Activated B cell treated with CpG ODN at 0.5 μM for 24 hours (primary cell): ENCODE data around the gene DCAF10. TPM values are rescaled to one million over a fixed set of nuclear protein-coding genes. Genes with fewer than 3 reads are reported as not detected.

ENCODE experiments used
- ATAC-seq: fragments of 200-7000 bp; cut with Tn5 transposase; one replicate; pipeline ENCODE4 v1.10.0; 2021; ENCODE audit warnings: low read depth, mild to moderate bottlenecking, moderate library complexity
- CTCF ChIA-PET: fragments of 350-600 bp; sonication (Branson Sonifier 250); formaldehyde crosslinking; loops from one replicate; lab custom pipeline; 2021; ENCODE audit warnings: antibody characterized with exemption; lab: Charles Lee
- POLR2A ChIA-PET: fragments of 350-600 bp; sonication (Branson Sonifier 250); formaldehyde crosslinking; loops from one replicate; lab custom pipeline; 2021; ENCODE audit warnings: antibody characterized with exemption; lab: Charles Lee
- DNase-seq: peaks from one replicate; pipeline ENCODE4 v3.0.0; 2022
- H3K27ac Mint-ChIP-seq: one replicate; pipeline ENCODE4 v1.8.0; 2020; ENCODE audit warnings: mixed read lengths
- H3K27me3 Mint-ChIP-seq: one replicate; pipeline ENCODE4 v1.8.0; 2021; ENCODE audit warnings: mixed read lengths
- H3K36me3 Mint-ChIP-seq: one replicate; pipeline ENCODE4 v1.8.0; 2021; ENCODE audit warnings: low read depth, mixed read lengths
- H3K4me1 Mint-ChIP-seq: one replicate; pipeline ENCODE4 v1.8.0; 2021; ENCODE audit warnings: mixed read lengths
- H3K4me3 Mint-ChIP-seq: one replicate; pipeline ENCODE4 v1.8.0; 2020; ENCODE audit warnings: mild to moderate bottlenecking, mixed read lengths
- H3K9me3 Mint-ChIP-seq: one replicate; pipeline ENCODE4 v1.8.0; 2020; ENCODE audit warnings: mixed read lengths
- CTCF ChIP-seq: fragments of 200-600 bp; IDR thresholded peaks from one replicate; pipeline ENCODE4 v1.8.0; 2022; ENCODE audit warnings: antibody characterized with exemption, mild to moderate bottlenecking
- intact Hi-C: fragments of 100-400 bp; cut with micrococcal nuclease; formaldehyde crosslinking; loops from one replicate; pipeline ENCODE4 v1.15.1; 2024
- total RNA-seq: library from RNA; stranded (reverse); gene quantifications from 2 replicates; pipeline ENCODE4 v1.2.3, GENCODE V29; 2022

The DCAF10 gene
- total RNA-seq, 1 donor from 2014 or later, result 19.1 TPM

- H3K4me1 Mint-ChIP-seq, result peaks cover 35% of the 10 kb centered on the region
- H3K27ac Mint-ChIP-seq, result peak overlapping the region; percentile 93
- H3K4me3 Mint-ChIP-seq, result peak overlapping the region; percentile 98
- H3K36me3 Mint-ChIP-seq, result peaks cover 49% of the 10 kb centered on the region
- no peak for TF ChIP-seq CTCF
- no peaks in the 10 kb centered on the region for H3K9me3 Mint-ChIP-seq
- ChIA-PET POLR2A (interaction anchor here (1.1 to 2.9 kb wide), 7 partner anchors 10 to 1383 kb away, joined by 4 to 63 read pairs (median 5); partner anchors contain the start of genes DCAF10, SLC25A51, TOMM5 and TRMT10B), CTCF (no interaction called here)
- intact Hi-C loops, result loop anchor here (10.0 kb wide), 2 partner anchors 189 to 299 kb away; partner anchors contain the start of genes POLR1E and TOMM5
- H3K27me3 Mint-ChIP-seq, result no peaks in the 10 kb centered on the region
- DNase-seq, result no peak
- ATAC-seq, result no peak
Observed at GRCh38 chr9:37784291-37784615, 16.3 kb upstream of the DCAF10 start.

GRCh38 chr9:37784616-37785483 is 15.7 kb upstream of the DCAF10 start, which contains the start of gene EXOSC3:
Gene EXOSC3 (minus strand): TSS chr9:37785064. CDS start chr9:37785044, 20 bp downstream.
- ChIA-PET POLR2A (interaction anchor here (0.6 to 2.9 kb wide), 12 partner anchors 9 to 1384 kb away, joined by 3 to 63 read pairs (median 4); partner anchors contain the start of genes DCAF10, SLC25A51, TOMM5 and TRMT10B), CTCF (interaction anchor here (1.3 kb wide), 1 partner anchor 16 kb away, joined by 5 read pairs; the partner anchor contains the start of gene DCAF10)
- Mint-ChIP-seq H3K4me3 (peak within 1 kb of the TSS; percentile 98), H3K9me3 (no peaks in the 10 kb centered on the region), H3K36me3 (peaks cover 43% of the 10 kb centered on the region), H3K27ac (peak within 1 kb of the TSS; percentile 93), H3K27me3 (no peaks in the 10 kb centered on the region), H3K4me1 (peaks cover 35% of the 10 kb centered on the region)
- ATAC-seq (peak; percentile 87), DNase-seq (peak; percentile 83)
- intact Hi-C loops, result loop anchor here (1.0 to 10.0 kb wide), 5 partner anchors 15 to 300 kb away; partner anchors contain the start of genes DCAF10, POLR1E, SLC25A51 and TOMM5
- no peak for TF ChIP-seq CTCF

GRCh38 chr9:37787059-37787458 is 13.5 kb upstream of the DCAF10 start:
- Mint-ChIP-seq H3K27me3 (no peaks in the 10 kb centered on the region), H3K27ac (no peak overlapping the region), H3K4me3 (no peak overlapping the region), H3K4me1 (peaks cover 34% of the 10 kb centered on the region), H3K9me3 (no peaks in the 10 kb centered on the region), H3K36me3 (peaks cover 21% of the 10 kb centered on the region)
- intact Hi-C loops, result loop anchor here (10.0 kb wide), 2 partner anchors 192 to 302 kb away; partner anchors contain the start of genes POLR1E and TOMM5
- ChIA-PET POLR2A (no interaction called here), CTCF (no interaction called here)
- no peak for DNase-seq
- no peak for ATAC-seq
- no peak for TF ChIP-seq CTCF

- H3K27me3 Mint-ChIP-seq, result no peaks in the 10 kb centered on the region
- peaks cover 22% of the 10 kb centered on the region for H3K4me1 Mint-ChIP-seq
- TF ChIP-seq CTCF, result no peak
- ATAC-seq (no peak), DNase-seq (no peak)
- POLR2A ChIA-PET, result interaction anchor here (2.2 kb wide), 1 partner anchor 12 kb away, joined by 8 read pairs; the partner anchor contains the start of gene DCAF10
- no peaks in the 10 kb centered on the region for H3K9me3 Mint-ChIP-seq
- intact Hi-C loops, result loop anchor here (10.0 kb wide), 2 partner anchors 194 to 304 kb away; partner anchors contain the start of genes POLR1E and TOMM5
- peaks cover 11% of the 10 kb centered on the region for H3K36me3 Mint-ChIP-seq
- peak overlapping the region; percentile 21 for H3K4me3 Mint-ChIP-seq
- no peak overlapping the region for H3K27ac Mint-ChIP-seq
- CTCF ChIA-PET, result no interaction called here
Observed at GRCh38 chr9:37788332-37788731, 12.3 kb upstream of the DCAF10 start.

- H3K4me3 Mint-ChIP-seq, result no peak overlapping the region
- POLR2A ChIA-PET, result interaction anchor here (2.2 kb wide), 1 partner anchor 11 kb away, joined by 8 read pairs; the partner anchor contains the start of gene DCAF10
- CTCF ChIA-PET, result no interaction called here
- no peaks in the 10 kb centered on the region for H3K27me3 Mint-ChIP-seq
- ATAC-seq, result no peak
- intact Hi-C loops, result no loop called here
- H3K9me3 Mint-ChIP-seq, result no peaks in the 10 kb centered on the region
- H3K27ac Mint-ChIP-seq, result no peak overlapping the region
- H3K36me3 Mint-ChIP-seq, result peaks cover 2% of the 10 kb centered on the region
- H3K4me1 Mint-ChIP-seq, result peaks cover 7% of the 10 kb centered on the region
- no peak for TF ChIP-seq CTCF
- no peak for DNase-seq
Observed at GRCh38 chr9:37790096-37790495, 10.5 kb upstream of the DCAF10 start.
